Measurements from ENCODE around the gene POLR2J.
"Not testable (repeated sequence)": the region's sequence is repeated elsewhere in the genome, so short reads cannot be mapped to it uniquely, and the experiment has no call there.

The POLR2J gene

GRCh38 chr7:102466097-102466496 is 12.6 kb downstream of the POLR2J start:
- no peak for DNase-seq

GRCh38 chr7:102464577-102465280 is 14.0 kb downstream of the POLR2J start, which contains the start of the genes ALKBH4 and LRWD1:
TSS of gene ALKBH4 (minus strand) at chr7:102464863. CDS start at chr7:102464836, 27 bp downstream.
TSS of gene LRWD1 (plus strand) at chr7:102464984. CDS start at chr7:102465081, 97 bp downstream.
- DNase-seq = peak; percentile 97 to 98

GRCh38 chr7:102463841-102464576 is 14.7 kb downstream of the POLR2J start:
- no peak for DNase-seq

GRCh38 chr7:102460467-102460866 is 18.3 kb downstream of the POLR2J start:
- no peak for DNase-seq

GRCh38 chr7:102459221-102459844 is 19.4 kb downstream of the POLR2J start:
- no peak for DNase-seq

- DNase-seq = no peak
These were observed 21.3 kb downstream of the POLR2J start for GRCh38 chr7:102457352-102457924.

GRCh38 chr7:102456327-102456726 is 22.4 kb downstream of the POLR2J start:
- DNase-seq = no peak

- DNase-seq = no peak
These were observed 23.1 kb downstream of the POLR2J start for GRCh38 chr7:102455596-102455995.

- not testable (repeated sequence) for DNase-seq
These were observed 23.8 kb downstream of the POLR2J start for GRCh38 chr7:102454932-102455331.

- no peak for DNase-seq
These were observed 24.3 kb downstream of the POLR2J start for GRCh38 chr7:102454468-102454867.

- no peak for DNase-seq
These were observed 25.4 kb downstream of the POLR2J start for GRCh38 chr7:102453319-102453718.

- DNase-seq = no peak
These were observed 26.3 kb downstream of the POLR2J start for GRCh38 chr7:102452451-102452850.

GRCh38 chr7:102451371-102452054 is 27.2 kb downstream of the POLR2J start:
- DNase-seq = no peak

- peak; percentile 49 to 62 for DNase-seq
These were observed 28.5 kb downstream of the POLR2J start for GRCh38 chr7:102450242-102450641.

GRCh38 chr7:102449136-102449535 is 29.6 kb downstream of the POLR2J start:
- DNase-seq = no peak

GRCh38 chr7:102447311-102447710 is 31.4 kb downstream of the POLR2J start:
- DNase-seq = no peak

GRCh38 chr7:102446387-102447156 is 32.1 kb downstream of the POLR2J start:
- no peak for DNase-seq

GRCh38 chr7:102445674-102446071 is 33.0 kb downstream of the POLR2J start:
- DNase-seq = no peak

- DNase-seq = no peak
These were observed 33.6 kb downstream of the POLR2J start for GRCh38 chr7:102444961-102445673.

GRCh38 chr7:102439963-102440795 is 38.5 kb downstream of the POLR2J start:
- DNase-seq = no peak
